K562 (cell line): ENCODE data around the gene UVRAG. TPM values are rescaled to one million over a fixed set of nuclear protein-coding genes. Genes with fewer than 3 reads are reported as not detected.

Source experiments
- ATAC-seq: fragments of 200-7000 bp; cut with Tn5 transposase; 3 replicates; pipeline ENCODE4 v1.9.1; 2020; ENCODE audit warnings: moderate library complexity
- BruUV-seq: library from RNA; stranded (reverse); fragments of 400-500 nt; replicated peaks from 2 replicates; lab custom pipeline; 2021; lab: Mats Ljungman, UMichigan
- CTCF ChIA-PET: fragments of 300-600 bp; formaldehyde crosslinking; extraction: SDS; loops from one replicate; lab custom pipeline; 2021; ENCODE audit warnings: low intra/inter-chr PET ratio; lab: Yijun Ruan, JAX
- POLR2A ChIA-PET: fragments of 300-600, 350-650 bp; sonication (Branson Sonifier 250); formaldehyde crosslinking; extraction: SDS; loops from one replicate; lab custom pipeline; 2021; ENCODE audit warnings: antibody characterized with exemption, inconsistent platforms; lab: Yijun Ruan, JAX
- DNase-seq, 4 experiments: peaks; one replicate each; pipeline versions ENCODE4 v3.0.0 to v3.0.0-alpha.2; 2011 to 2018; ENCODE audit warnings: low spot score in 3 of 4, mixed read lengths in 3 of 4; ENCODE audit errors: extremely low read depth in 1 of 4
- FAIRE-seq: peaks from 2 replicates; lab custom pipeline; 2011; peaks lifted over from hg19 to GRCh38; lab: Jason Lieb, UNC
- H2AFZ ChIP-seq: 2 replicates; pipeline ENCODE4 v1.6.0; 2011; ENCODE audit warnings: low read depth, low read length, control low read depth, inconsistent platforms
- H3K27ac ChIP-seq: fragments of 200-600 bp; 3 replicates; pipeline ENCODE4 v1.8.0; 2011; ENCODE audit warnings: low read depth, mild to moderate bottlenecking, control low read depth, inconsistent platforms, low read length, moderate library complexity, mixed read lengths; ENCODE audit errors: extremely low read depth
- H3K27me3 ChIP-seq, 2 experiments: fragments of 300-600 bp in 1 of 2; 2 replicates in 1 of 2; 3 replicates in 1 of 2; pipeline versions ENCODE4 v1.6.0 to v1.8.0; 2011; ENCODE audit warnings: inconsistent platforms in 2 of 2, low read length in 2 of 2, mild to moderate bottlenecking in 1 of 2, mixed read lengths in 1 of 2, moderate library complexity in 1 of 2; ENCODE audit not compliant: control insufficient read depth in 2 of 2, insufficient read depth in 2 of 2
- H3K36me3 ChIP-seq: fragments of 300-600 bp; 3 replicates; pipeline ENCODE4 v1.8.0; 2011; ENCODE audit warnings: mild to moderate bottlenecking, low read length, inconsistent platforms; ENCODE audit not compliant: control insufficient read depth, insufficient read depth
- H3K4me1 ChIP-seq, 2 experiments: fragments of 200-600 bp in 1 of 2; replicated peaks in 1 of 2; 2 replicates in 1 of 2; 3 replicates in 1 of 2; pipeline versions ENCODE4 v1.5.1 to v1.8.0; 2011; ENCODE audit warnings: inconsistent platforms in 2 of 2, low read length in 2 of 2, mild to moderate bottlenecking in 1 of 2, mixed read lengths in 1 of 2, moderate library complexity in 1 of 2; ENCODE audit not compliant: control insufficient read depth in 2 of 2, insufficient read depth in 2 of 2
- H3K4me2 ChIP-seq: 2 replicates; pipeline ENCODE4 v1.6.1; 2011; ENCODE audit warnings: low read length, control low read depth, inconsistent platforms, mixed read lengths; ENCODE audit not compliant: insufficient read depth
- H3K4me3 ChIP-seq: fragments of 200-600 bp; sonication (generic), shearing (Covaris generic); 2 replicates; pipeline ENCODE4 v1.5.1; 2016; ENCODE audit warnings: control low read depth, inconsistent platforms
- H3K79me2 ChIP-seq: fragments of 200-600 bp; 3 replicates; pipeline ENCODE4 v1.8.0; 2011; ENCODE audit warnings: low read length, inconsistent platforms; ENCODE audit not compliant: control insufficient read depth, insufficient read depth
- H3K9ac ChIP-seq, 2 experiments: 2 replicates each; pipeline versions ENCODE4 v1.6.0 to v1.6.1; 2011; ENCODE audit warnings: low read depth in 2 of 2, low read length in 2 of 2, control low read depth in 1 of 2, inconsistent platforms in 1 of 2, mild to moderate bottlenecking in 1 of 2, mixed read lengths in 1 of 2; ENCODE audit not compliant: insufficient read depth in 1 of 2
- H3K9me1 ChIP-seq: one replicate; pipeline ENCODE4 v1.6.0; 2011; ENCODE audit warnings: inconsistent platforms, mild to moderate bottlenecking, low read length, moderate library complexity; ENCODE audit not compliant: control insufficient read depth, insufficient read depth
- H3K9me3 ChIP-seq: replicated peaks from 2 replicates; pipeline ENCODE4 v1.5.1; 2011; ENCODE audit warnings: low read depth, low read length, inconsistent platforms; ENCODE audit not compliant: control insufficient read depth, insufficient read depth
- H4K20me1 ChIP-seq: replicated peaks from 2 replicates; pipeline ENCODE4 v1.6.1; 2011; ENCODE audit warnings: low read length, inconsistent platforms, mixed read lengths; ENCODE audit not compliant: control insufficient read depth, insufficient read depth
- CBX3 ChIP-seq, 2 experiments: IDR thresholded peaks; 1 replicate in 1 of 2; 2 replicates in 1 of 2; pipeline ENCODE4 v1.6.1; 2012; ENCODE audit warnings: inconsistent platforms in 2 of 2, low read length in 2 of 2, borderline replicate concordance in 1 of 2, control low read depth in 1 of 2
- DDX20 ChIP-seq: fragments of 450-650 bp; IDR thresholded peaks from 2 replicates; pipeline ENCODE4 v1.6.1; 2016; ENCODE audit warnings: missing genetic modification characterization, low read depth, mild to moderate bottlenecking, missing compliant biosample characterization, moderate library complexity
- EHMT2 ChIP-seq: fragments of 450-650 bp; IDR thresholded peaks from 2 replicates; pipeline ENCODE4 v1.6.1; 2018; ENCODE audit warnings: antibody characterized with exemption
- MCM7 ChIP-seq, 2 experiments: fragments of 450-650 bp; IDR thresholded peaks; 2 replicates each; pipeline ENCODE4 v1.6.1; 2016 to 2018
- NFE2L1 ChIP-seq: fragments of 450-650 bp; IDR thresholded peaks from 2 replicates; pipeline ENCODE4 v1.6.1; 2016; ENCODE audit warnings: missing genetic modification characterization, low read depth, mild to moderate bottlenecking, missing compliant biosample characterization, moderate library complexity, borderline replicate concordance
- ZNF354B ChIP-seq: fragments of 250-450 bp; sonication (Bioruptor Pico); IDR thresholded peaks from 2 replicates; pipeline ENCODE4 v1.4.0; 2020
- WGBS: fragments of 100-300 bp; shearing (Covaris generic); methylation state at CpG from one replicate; pipeline ENCODE4 v1.1.6; 2016; ENCODE audit warnings: low coverage, mixed read lengths; ENCODE audit not compliant: insufficient coverage; ENCODE audit errors: missing lambda C conversion rate; 5-methylcytosine and 5-hydroxymethylcytosine counted together
- in situ Hi-C: fragments of 300-500 bp; cut with MboI; formaldehyde crosslinking; loops from 4 replicates; pipeline ENCODE4 v1.15.0; 2018; ENCODE audit warnings: inconsistent platforms, mixed read lengths
- intact Hi-C: fragments of 100-400 bp; cut with micrococcal nuclease; formaldehyde crosslinking; loops from 2 replicates; pipeline ENCODE4 v1.14.2; 2022
- polyA plus RNA-seq, 8 experiments: library from polyadenylated mRNA; depleted of rRNA in 4 of 8; stranded (reverse) in 5 of 8; unstranded in 3 of 8; fragments of >200 nt; fragmentation: Nextera tagmentation in 2 of 8; fragmentation: Illumina TruSeq in 1 of 8; extraction: Ambion mirVana in 2 of 8; extraction: Trizol in 1 of 8; gene quantifications; 2 replicates each; pipeline versions ENCODE4 v1.2.1 to v1.2.3, GENCODE V29; 2011 to 2014; ENCODE audit warnings: inconsistent platforms in 1 of 8, missing spikeins in 1 of 8
- total RNA-seq, 7 experiments: library from RNA; depleted of rRNA in 6 of 7; stranded (reverse); fragments of >200 nt in 6 of 7; fragmentation: Illumina TruSeq in 2 of 7; extraction: Trizol in 2 of 7; gene quantifications; 2 replicates each; pipeline versions ENCODE4 v1.2.1 to v1.2.3, GENCODE V29; 2011 to 2021; ENCODE audit warnings: low replicate concordance in 1 of 7
- TF ChIP-seq, protein P1 (sequence below), 2 experiments: fragments of 450-650 bp; IDR thresholded peaks; 2 replicates each; pipeline ENCODE4 v1.6.1; 2018; ENCODE audit warnings: mild to moderate bottlenecking in 2 of 2, low read depth in 1 of 2; ENCODE audit not compliant: partially characterized antibody in 2 of 2

UVRAG gene
- total and polyA plus RNA-seq, 9 of the 15 experiments (the other 6 are each of a cell fraction or from before 2014, with no cell fraction given): 3.1 to 17.8 (median 12.4) TPM

DNA sequence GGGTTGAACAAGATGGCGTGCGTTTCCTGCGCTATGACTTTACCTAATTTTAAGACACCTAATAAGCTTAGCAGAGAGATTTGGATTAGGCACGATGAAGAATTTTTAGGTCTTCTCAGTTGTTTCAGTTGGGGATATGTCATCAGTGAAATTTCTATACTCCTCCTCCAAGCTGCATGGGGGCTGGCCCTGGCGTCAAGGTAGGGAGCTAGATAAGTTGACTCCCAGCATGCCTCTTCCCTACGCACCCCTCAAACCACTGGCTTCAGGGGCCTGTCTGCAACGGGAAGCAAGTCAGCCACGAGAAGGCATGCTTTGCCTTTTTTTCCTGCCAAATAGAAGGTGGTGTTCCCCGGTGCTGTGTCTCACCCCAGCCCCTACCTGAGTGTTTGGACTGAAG, 33.2 kb upstream of the UVRAG start:
- in situ Hi-C loops: loop anchor here (10.0 kb wide), 1 partner anchor 337 kb away; no protein-coding TSS in a partner anchor
- H3K27me3 ChIP-seq: no peaks in the 10 kb centered on the region
- FAIRE-seq (no peak), DNase-seq (no peak), ATAC-seq (no peak)
- no peaks in the 10 kb centered on the region for H3K9me1 ChIP-seq
- intact Hi-C loops: no loop called here
- no peak overlapping the region for H3K27ac ChIP-seq
- no peak overlapping the region for H3K4me2 ChIP-seq
- peaks cover 6% of the 10 kb centered on the region in 2 experiments; a peak in 3 of 5 replicates for H3K4me1 ChIP-seq
- H3K79me2 ChIP-seq: no peaks in the 10 kb centered on the region
- no peaks in the 10 kb centered on the region for H4K20me1 ChIP-seq
- H3K36me3 ChIP-seq: no peaks in the 10 kb centered on the region
- no peaks in the 10 kb centered on the region for H3K9me3 ChIP-seq
- 50% methylated on average over 9 of the region's 9 CpGs for WGBS
- POLR2A ChIA-PET: interaction anchor here (0.7 to 1.2 kb wide), 2 partner anchors 11 to 15 kb away, joined by 3 read pairs; no protein-coding TSS in a partner anchor
- no TSS peak for BruUV-seq
- CTCF ChIA-PET: no interaction called here
- no peak overlapping the region for H2AFZ ChIP-seq
- TF ChIP-seq EHMT2: no peak
- TF ChIP-seq, protein P1, sequence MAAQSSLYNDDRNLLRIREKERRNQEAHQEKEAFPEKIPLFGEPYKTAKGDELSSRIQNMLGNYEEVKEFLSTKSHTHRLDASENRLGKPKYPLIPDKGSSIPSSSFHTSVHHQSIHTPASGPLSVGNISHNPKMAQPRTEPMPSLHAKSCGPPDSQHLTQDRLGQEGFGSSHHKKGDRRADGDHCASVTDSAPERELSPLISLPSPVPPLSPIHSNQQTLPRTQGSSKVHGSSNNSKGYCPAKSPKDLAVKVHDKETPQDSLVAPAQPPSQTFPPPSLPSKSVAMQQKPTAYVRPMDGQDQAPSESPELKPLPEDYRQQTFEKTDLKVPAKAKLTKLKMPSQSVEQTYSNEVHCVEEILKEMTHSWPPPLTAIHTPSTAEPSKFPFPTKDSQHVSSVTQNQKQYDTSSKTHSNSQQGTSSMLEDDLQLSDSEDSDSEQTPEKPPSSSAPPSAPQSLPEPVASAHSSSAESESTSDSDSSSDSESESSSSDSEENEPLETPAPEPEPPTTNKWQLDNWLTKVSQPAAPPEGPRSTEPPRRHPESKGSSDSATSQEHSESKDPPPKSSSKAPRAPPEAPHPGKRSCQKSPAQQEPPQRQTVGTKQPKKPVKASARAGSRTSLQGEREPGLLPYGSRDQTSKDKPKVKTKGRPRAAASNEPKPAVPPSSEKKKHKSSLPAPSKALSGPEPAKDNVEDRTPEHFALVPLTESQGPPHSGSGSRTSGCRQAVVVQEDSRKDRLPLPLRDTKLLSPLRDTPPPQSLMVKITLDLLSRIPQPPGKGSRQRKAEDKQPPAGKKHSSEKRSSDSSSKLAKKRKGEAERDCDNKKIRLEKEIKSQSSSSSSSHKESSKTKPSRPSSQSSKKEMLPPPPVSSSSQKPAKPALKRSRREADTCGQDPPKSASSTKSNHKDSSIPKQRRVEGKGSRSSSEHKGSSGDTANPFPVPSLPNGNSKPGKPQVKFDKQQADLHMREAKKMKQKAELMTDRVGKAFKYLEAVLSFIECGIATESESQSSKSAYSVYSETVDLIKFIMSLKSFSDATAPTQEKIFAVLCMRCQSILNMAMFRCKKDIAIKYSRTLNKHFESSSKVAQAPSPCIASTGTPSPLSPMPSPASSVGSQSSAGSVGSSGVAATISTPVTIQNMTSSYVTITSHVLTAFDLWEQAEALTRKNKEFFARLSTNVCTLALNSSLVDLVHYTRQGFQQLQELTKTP (IDR thresholded peaks at IDR 0.05; ENCODE audit: low read depth in 1 of 2, partially characterized antibody in 2 of 2): no peak
- TF ChIP-seq DDX20 (tag): no peak
- TF ChIP-seq NFE2L1 (tag): no peak
- no peak for TF ChIP-seq CBX3 (IDR thresholded peaks at IDR 0.05; ENCODE audit: borderline replicate concordance in 1 of 2, low read length in 2 of 2)
- TF ChIP-seq MCM7 (IDR thresholded peaks at IDR 0.05): no peak
- no peak for TF ChIP-seq ZNF354B (CRISPR knock-in tag)
- no peak overlapping the region for H3K4me3 ChIP-seq
- H3K9ac ChIP-seq: no peak overlapping the region
